Neural cell (in vitro differentiated cells): ENCODE measurements around the gene ZFYVE26. TPM values are rescaled to one million over a fixed set of nuclear protein-coding genes. Genes with fewer than 3 reads are reported as not detected.

Source experiments
- H2AFZ ChIP-seq: fragments of 200-600, 300-800 bp; sonication (generic), shearing (Covaris generic); 2 replicates; pipeline ENCODE4 v1.6.0; 2014; ENCODE audit warnings: low read depth, mild to moderate bottlenecking, antibody characterized with exemption, low read length, moderate library complexity
- H3F3A ChIP-seq: fragments of 200-600 bp; shearing (Covaris generic); 2 replicates; pipeline ENCODE4 v1.6.1; 2016; ENCODE audit warnings: mild to moderate bottlenecking, moderate library complexity, mixed read lengths, antibody characterized with exemption, low read length; ENCODE audit not compliant: insufficient read depth, poor library complexity, severe bottlenecking
- H3K27ac ChIP-seq: fragments of 200-600, 300-800 bp; sonication (generic), shearing (Covaris generic); 2 replicates; pipeline ENCODE4 v1.5.1; 2014; ENCODE audit warnings: mild to moderate bottlenecking, low read length, moderate library complexity
- H3K27me3 ChIP-seq: fragments of 300-800, 200-600 bp; sonication (generic), shearing (Covaris generic); 2 replicates; pipeline ENCODE4 v1.6.0; 2014; ENCODE audit warnings: mild to moderate bottlenecking, low read depth, low read length, moderate library complexity; ENCODE audit not compliant: insufficient read depth
- H3K36me3 ChIP-seq: fragments of 300-800, 200-600 bp; sonication (generic), shearing (Covaris generic); 2 replicates; pipeline ENCODE4 v1.5.1; 2014; ENCODE audit warnings: mild to moderate bottlenecking, antibody characterized with exemption, low read length, moderate library complexity; ENCODE audit not compliant: insufficient read depth
- H3K4me2 ChIP-seq: fragments of 300-800, 200-600 bp; sonication (generic), shearing (Covaris generic); 2 replicates; pipeline ENCODE4 v1.6.0; 2014; ENCODE audit warnings: mild to moderate bottlenecking, low read length
- H3K4me3 ChIP-seq: fragments of 300-800, 200-600 bp; sonication (generic), shearing (Covaris generic); 2 replicates; pipeline ENCODE4 v1.5.1; 2014; ENCODE audit warnings: mild to moderate bottlenecking, low read length, moderate library complexity
- H3K79me2 ChIP-seq: fragments of 200-600 bp; shearing (Covaris generic); replicated peaks from 2 replicates; pipeline ENCODE4 v1.6.0; 2014; ENCODE audit warnings: mild to moderate bottlenecking, low read length, moderate library complexity; ENCODE audit not compliant: insufficient read depth
- H3K9ac ChIP-seq: fragments of 300-800, 200-600 bp; sonication (generic), shearing (Covaris generic); 2 replicates; pipeline ENCODE4 v1.6.1; 2016; ENCODE audit warnings: mild to moderate bottlenecking, low read length, mixed read lengths
- H3K9me2 ChIP-seq: fragments of 200-600 bp; shearing (Covaris generic); 2 replicates; pipeline ENCODE4 v1.6.1; 2016; ENCODE audit warnings: mild to moderate bottlenecking, low read length, mixed read lengths; ENCODE audit not compliant: insufficient read depth
- H3K9me3 ChIP-seq: fragments of 200-600, 300-800 bp; sonication (generic), shearing (Covaris generic); 2 replicates; pipeline ENCODE4 v1.6.1; 2016; ENCODE audit warnings: mild to moderate bottlenecking, mixed run types, low read length, moderate library complexity, mixed read lengths
- H4K20me1 ChIP-seq: fragments of 200-600 bp; shearing (Covaris generic); 2 replicates; pipeline ENCODE4 v1.6.1; 2016; ENCODE audit warnings: mild to moderate bottlenecking, mixed run types; ENCODE audit not compliant: insufficient read depth
- CTCF ChIP-seq: fragments of 450-650 bp; IDR thresholded peaks from 2 replicates; pipeline ENCODE4 v1.5.1; 2014; ENCODE audit warnings: antibody characterized with exemption, mild to moderate bottlenecking, moderate library complexity; ENCODE audit not compliant: poor library complexity, severe bottlenecking
- EP300 ChIP-seq: fragments of 450-650 bp; conservative IDR thresholded peaks from 2 replicates; pipeline ENCODE4 v1.6.1; 2014; ENCODE audit warnings: antibody characterized with exemption, mild to moderate bottlenecking, moderate library complexity; ENCODE audit not compliant: poor library complexity, severe bottlenecking
- EZH2 ChIP-seq: fragments of 200-600, 300-800 bp; shearing (Covaris generic), sonication (generic); IDR thresholded peaks from 2 replicates; pipeline ENCODE4 v1.6.1; 2014; ENCODE audit warnings: antibody characterized with exemption, low read length, borderline replicate concordance, mild to moderate bottlenecking; ENCODE audit not compliant: insufficient read depth, poor library complexity, severe bottlenecking
- MXI1 ChIP-seq: fragments of 450-650 bp; conservative IDR thresholded peaks from 2 replicates; pipeline ENCODE4 v1.6.1; 2014; ENCODE audit warnings: antibody characterized with exemption, mild to moderate bottlenecking; ENCODE audit not compliant: poor library complexity, severe bottlenecking
- POLR2AphosphoS5 ChIP-seq: IDR thresholded peaks from 2 replicates; pipeline ENCODE4 v1.6.1; 2012
- RAD21 ChIP-seq: fragments of 450-650 bp; conservative IDR thresholded peaks from 2 replicates; pipeline ENCODE4 v1.6.1; 2014; ENCODE audit warnings: antibody characterized with exemption, mild to moderate bottlenecking, moderate library complexity
- REST ChIP-seq: IDR thresholded peaks from 2 replicates; pipeline ENCODE4 v1.6.1; 2012; ENCODE audit warnings: borderline replicate concordance
- SMC3 ChIP-seq: fragments of 450-650 bp; conservative IDR thresholded peaks from 2 replicates; pipeline ENCODE4 v1.6.1; 2014; ENCODE audit warnings: antibody characterized with exemption, mild to moderate bottlenecking, moderate library complexity; ENCODE audit not compliant: poor library complexity
- TAF1 ChIP-seq: IDR thresholded peaks from 2 replicates; pipeline ENCODE4 v1.6.1; 2012; ENCODE audit warnings: low read depth
- polyA plus RNA-seq: library from polyadenylated mRNA; depleted of rRNA; stranded (reverse); fragments of >200 nt; gene quantifications from 2 replicates; pipeline ENCODE4 v1.2.3, GENCODE V29; 2014

The ZFYVE26 gene
- polyA plus RNA-seq, 1 donor from 2014 or later = 8.5 TPM

GRCh38 chr14:67821121-67821520 lies 4.7 kb upstream of the ZFYVE26 start:
- Histone ChIP-seq H3K4me3 (no peak overlapping the region), H3K27me3 (no peaks in the 10 kb centered on the region), H4K20me1 (no peaks in the 10 kb centered on the region), H3K4me2 (no peak overlapping the region), H3K36me3 (no peaks in the 10 kb centered on the region), H2AFZ (no peak overlapping the region), H3K9ac (no peak overlapping the region), H3F3A (no peaks in the 10 kb centered on the region), H3K79me2 (no peaks in the 10 kb centered on the region), H3K9me3 (no peaks in the 10 kb centered on the region), H3K9me2 (no peaks in the 10 kb centered on the region), H3K27ac (no peak overlapping the region)
- TF ChIP-seq EZH2 (no peak), MXI1 (no peak), REST (no peak)

- Histone ChIP-seq H3K4me2 (peak overlapping the region; percentile 77), H3K4me3 (peak overlapping the region; percentile 77), H3K9ac (peak overlapping the region; percentile 49), H3K27me3 (no peaks in the 10 kb centered on the region), H3K9me3 (no peaks in the 10 kb centered on the region), H4K20me1 (no peaks in the 10 kb centered on the region), H3K9me2 (no peaks in the 10 kb centered on the region), H3K79me2 (peaks cover 5% of the 10 kb centered on the region), H3F3A (no peaks in the 10 kb centered on the region), H3K36me3 (no peaks in the 10 kb centered on the region), H2AFZ (no peak overlapping the region), H3K27ac (no peak overlapping the region)
- TF ChIP-seq SMC3 (no peak), MXI1 (no peak), RAD21 (no peak), POLR2AphosphoS5 (no peak), TAF1 (no peak), REST (no peak), EP300 (no peak), EZH2 (no peak), CTCF (no peak)
Observed at GRCh38 chr14:67820428-67820971, 4.1 kb upstream of the ZFYVE26 start.
